HG02884 (cell line): ENCODE measurements around the gene KLRC4.
"Not testable (repeated sequence)": the region's sequence is repeated elsewhere in the genome, so short reads cannot be mapped to it uniquely, and the experiment has no call there.

ENCODE experiments used
- ATAC-seq: cut with Tn5 transposase; IDR thresholded peaks from one replicate; pipeline ENCODE4 v1.9.1; 2021; ENCODE audit warnings: mild to moderate bottlenecking, moderate library complexity; ENCODE audit not compliant: unreplicated experiment

The KLRC4 gene

GRCh38 chr12:10409392-10409791, at the start of gene KLRC4:
KLRC4 (minus strand) TSS chr12:10409757; CDS start chr12:10409575, 182 bp downstream.
- ATAC-seq, result no peak

GRCh38 chr12:10457760-10458159, 48.2 kb upstream of the KLRC4 start:
- ATAC-seq, result no peak

- ATAC-seq, result no peak
Measured at GRCh38 chr12:10456856-10457255, 47.3 kb upstream of the KLRC4 start.

- no peak for ATAC-seq
Measured at GRCh38 chr12:10455766-10456165, 46.2 kb upstream of the KLRC4 start.

- no peak for ATAC-seq
Measured at GRCh38 chr12:10454531-10454930, 45.0 kb upstream of the KLRC4 start.

- no peak for ATAC-seq
Measured at GRCh38 chr12:10453156-10453555, 43.6 kb upstream of the KLRC4 start, which contains the start of gene KLRC1. KLRC1 (minus strand) TSS chr12:10453377; CDS start chr12:10451156, 2,221 bp downstream.

- ATAC-seq, result no peak
Measured at GRCh38 chr12:10448236-10448635, 38.7 kb upstream of the KLRC4 start.

- not testable (repeated sequence) for ATAC-seq
Measured at GRCh38 chr12:10446052-10446451, 36.5 kb upstream of the KLRC4 start.

GRCh38 chr12:10441144-10441543, 31.6 kb upstream of the KLRC4 start:
- ATAC-seq, result not testable (repeated sequence)

- not testable (repeated sequence) for ATAC-seq
Measured at GRCh38 chr12:10439608-10440274, 30.2 kb upstream of the KLRC4 start.

- ATAC-seq, result not testable (repeated sequence)
Measured at GRCh38 chr12:10437601-10438000, 28.0 kb upstream of the KLRC4 start.

GRCh38 chr12:10435816-10436215, 26.3 kb upstream of the KLRC4 start, which contains the start of gene KLRC2:
KLRC2 (minus strand) TSS chr12:10436010; CDS start chr12:10435986, 24 bp downstream.
- not testable (repeated sequence) for ATAC-seq

GRCh38 chr12:10430623-10431022, 21.1 kb upstream of the KLRC4 start:
- ATAC-seq, result not testable (repeated sequence)

- ATAC-seq, result not testable (repeated sequence)
Measured at GRCh38 chr12:10425938-10426337, 16.4 kb upstream of the KLRC4 start.

- ATAC-seq, result not testable (repeated sequence)
Measured at GRCh38 chr12:10424260-10424899, 14.8 kb upstream of the KLRC4 start.

GRCh38 chr12:10422159-10422558, 12.6 kb upstream of the KLRC4 start:
- not testable (repeated sequence) for ATAC-seq

GRCh38 chr12:10420334-10420733, 10.8 kb upstream of the KLRC4 start, which contains the start of gene KLRC3:
KLRC3 (minus strand) TSS chr12:10420595; CDS start chr12:10420550, 45 bp downstream.
- ATAC-seq, result not testable (repeated sequence)

- ATAC-seq, result no peak
Measured at GRCh38 chr12:10408842-10409241, 715 bp downstream of the KLRC4 start.

GRCh38 chr12:10406725-10407124, 2.8 kb downstream of the KLRC4 start:
- ATAC-seq, result no peak

- ATAC-seq, result no peak
Measured at GRCh38 chr12:10405294-10405693, 4.3 kb downstream of the KLRC4 start.

GRCh38 chr12:10404798-10405197, 4.8 kb downstream of the KLRC4 start:
- ATAC-seq, result no peak

GRCh38 chr12:10400829-10401228, 8.7 kb downstream of the KLRC4 start:
- ATAC-seq, result no peak
